GM19025 (cell line): ENCODE measurements around the gene PDE1C.
"Not testable (repeated sequence)": the region's sequence is repeated elsewhere in the genome, so short reads cannot be mapped to it uniquely, and the experiment has no call there.

Source experiments
- ATAC-seq: cut with Tn5 transposase; IDR thresholded peaks from one replicate; pipeline ENCODE4 v1.9.1; 2021; ENCODE audit warnings: mild to moderate bottlenecking, low read depth, moderate library complexity; ENCODE audit not compliant: unreplicated experiment

PDE1C gene

GRCh38 chr7:32047075-32047474 lies 23.1 kb downstream of the PDE1C start:
- ATAC-seq = peak; percentile 35

- ATAC-seq = no peak
Measured at GRCh38 chr7:32045228-32045627, 25.0 kb downstream of the PDE1C start.

- ATAC-seq = no peak
Measured at GRCh38 chr7:32044739-32045138, 25.5 kb downstream of the PDE1C start.

GRCh38 chr7:32043688-32044087 lies 26.5 kb downstream of the PDE1C start:
- peak; percentile 49 for ATAC-seq

GRCh38 chr7:32042900-32043299 lies 27.3 kb downstream of the PDE1C start:
- no peak for ATAC-seq

- no peak for ATAC-seq
Measured at GRCh38 chr7:32039000-32039756, 31.0 kb downstream of the PDE1C start.

GRCh38 chr7:32037650-32038198 lies 32.5 kb downstream of the PDE1C start:
- ATAC-seq = peak; percentile 83

- no peak for ATAC-seq
Measured at GRCh38 chr7:32036557-32036956, 33.6 kb downstream of the PDE1C start.

GRCh38 chr7:32034052-32034451 lies 36.2 kb downstream of the PDE1C start:
- no peak for ATAC-seq

GRCh38 chr7:32033006-32033405 lies 37.2 kb downstream of the PDE1C start:
- no peak for ATAC-seq

- no peak for ATAC-seq
Measured at GRCh38 chr7:32032211-32032610, 38.0 kb downstream of the PDE1C start.

GRCh38 chr7:32030904-32031692 lies 39.1 kb downstream of the PDE1C start:
- no peak for ATAC-seq

GRCh38 chr7:32026083-32026425 lies 44.2 kb downstream of the PDE1C start:
- ATAC-seq = no peak

GRCh38 chr7:32025381-32026082 lies 44.7 kb downstream of the PDE1C start:
- no peak for ATAC-seq

- no peak for ATAC-seq
Measured at GRCh38 chr7:32023376-32023775, 46.8 kb downstream of the PDE1C start.

- ATAC-seq = no peak
Measured at GRCh38 chr7:32022966-32023365, 47.2 kb downstream of the PDE1C start.

GRCh38 chr7:32020551-32021159 lies 49.6 kb downstream of the PDE1C start:
- ATAC-seq = no peak

GRCh38 chr7:32018845-32019578 lies 51.2 kb downstream of the PDE1C start:
- no peak for ATAC-seq

GRCh38 chr7:32015133-32015532 lies 55.1 kb downstream of the PDE1C start:
- no peak for ATAC-seq

- ATAC-seq = not testable (repeated sequence)
Measured at GRCh38 chr7:32013471-32013870, 56.7 kb downstream of the PDE1C start.
